Stomach (tissue), 9 donors: ENCODE measurements around the gene GLOD5. TPM values are rescaled to one million over a fixed set of nuclear protein-coding genes. Genes with fewer than 3 reads are reported as not detected.

Experiments
- DNase-seq, 2 donors: peaks; one replicate each; pipeline versions ENCODE4 v3.0.0 to v3.0.0-alpha.2; 2013 to 2019
- H3K27ac ChIP-seq, 5 donors: fragments of 200-600 bp in 4 of 5; sonication (generic) in 4 of 5; one replicate each; pipeline ENCODE4 v1.5.1; 2013 to 2019; ENCODE audit warnings: mild to moderate bottlenecking in 1 of 5, moderate library complexity in 1 of 5
- H3K27me3 ChIP-seq, 3 donors: fragments of 200-600 bp; sonication (generic); one replicate each; pipeline ENCODE4 v1.5.1; 2017 to 2019; ENCODE audit warnings: mixed run types in 1 of 3
- H3K36me3 ChIP-seq, 4 donors: fragments of 200-600 bp; sonication (generic); 1 replicate in 3 of 4; 2 replicates in 1 of 4; pipeline ENCODE4 v1.5.1; 2016 to 2019
- H3K4me1 ChIP-seq, 4 donors: fragments of 200-600 bp; sonication (generic); one replicate each; pipeline ENCODE4 v1.5.1; 2016 to 2019
- H3K4me3 ChIP-seq, 4 donors: fragments of 200-600 bp; sonication (generic) in 3 of 4; one replicate each; pipeline ENCODE4 v1.5.1; 2016 to 2019; ENCODE audit warnings: mild to moderate bottlenecking in 1 of 4
- H3K9me3 ChIP-seq, 4 donors: fragments of 200-600 bp; sonication (generic); one replicate each; pipeline ENCODE4 v1.5.1; 2016 to 2019
- CTCF ChIP-seq, 7 experiments: fragments of 450-650 bp in 4 of 7; fragments of 200-600 bp in 3 of 7; sonication (generic) in 3 of 7; IDR thresholded peaks; one replicate each; pipeline ENCODE4 v1.5.1; 2016 to 2019; ENCODE audit warnings: antibody characterized with exemption in 7 of 7, control low read depth in 2 of 7, mild to moderate bottlenecking in 1 of 7
- EP300 ChIP-seq: sonication (generic); formaldehyde crosslinking; IDR thresholded peaks from one replicate; pipeline ENCODE4 v1.6.1; 2017; ENCODE audit warnings: antibody characterized with exemption
- POLR2A ChIP-seq, 4 donors: fragments of 450-650 bp; IDR thresholded peaks; one replicate each; pipeline ENCODE4 v1.6.1; 2016; ENCODE audit warnings: antibody characterized with exemption in 4 of 4, control low read depth in 2 of 4, mild to moderate bottlenecking in 1 of 4, moderate library complexity in 1 of 4
- POLR2AphosphoS5 ChIP-seq, 3 donors: sonication (generic); formaldehyde crosslinking; IDR thresholded peaks; one replicate each; pipeline ENCODE4 v1.6.1; 2016; ENCODE audit warnings: antibody characterized with exemption in 3 of 3
- WGBS, 5 donors: extraction: QIAGEN DNeasy Blood & Tissue Kit in 3 of 5; methylation state at CpG; one replicate each; pipeline versions ENCODE4 v1.1.5 to v1.1.7; 2013 to 2018; 5-methylcytosine and 5-hydroxymethylcytosine counted together
- intact Hi-C: fragments of 100-400 bp; cut with DNase I; formaldehyde crosslinking; loops from one replicate; pipeline ENCODE4 v1.15.1; 2023; ENCODE audit warnings: low total_unique reads
- polyA plus RNA-seq, 3 donors: library from polyadenylated mRNA; stranded (reverse); fragments of 200-250 nt; gene quantifications; one replicate each; pipeline ENCODE4 v1.2.3, GENCODE V29; 2013
- total RNA-seq, 5 donors: library from RNA; depleted of rRNA; stranded (reverse); fragments of >200 nt; gene quantifications; one replicate each; pipeline versions ENCODE4 v1.1.0 to v1.2.3, GENCODE V29; 2014 to 2016
- donor health status: healthy with polysubstance abuse.
- donor health status: Bipolar disorder and iron deficiency.
- donor health status: healthy.

Gene GLOD5
- total and polyA plus RNA-seq, 8 donors, result 1.7 to 2.1 (median 1.7) TPM; not detected in 5

GRCh38 chrX:48776818-48777439 is 15.4 kb downstream of the GLOD5 start:
- Histone ChIP-seq H3K4me1 (no peaks in the 10 kb centered on the region), H3K36me3 (no peaks in the 10 kb centered on the region), H3K27me3 (peaks cover 0 to 8% (median 0%) of the 10 kb centered on the region in 3 donors), H3K27ac (no peak overlapping the region), H3K9me3 (no peaks in the 10 kb centered on the region), H3K4me3 (no peak overlapping the region)
- DNase-seq, result no peak
- TF ChIP-seq EP300 (no peak), POLR2AphosphoS5 (IDR thresholded peaks at IDR 0.05) (no peak), POLR2A (IDR thresholded peaks at IDR 0.05) (no peak), CTCF (IDR thresholded peaks at IDR 0.05) (no peak)
- 72 to 83% (median 75%) methylated on average over 13 of the region's 13 CpGs for WGBS, 5 donors
- intact Hi-C loops, result no loop called here

- Histone ChIP-seq H3K4me3 (no peak overlapping the region), H3K4me1 (no peaks in the 10 kb centered on the region), H3K27me3 (peaks cover 0 to 8% (median 0%) of the 10 kb centered on the region in 3 donors), H3K36me3 (no peaks in the 10 kb centered on the region), H3K27ac (no peak overlapping the region), H3K9me3 (peaks cover 0 to 3% (median 0%) of the 10 kb centered on the region in 4 donors)
- TF ChIP-seq POLR2A (IDR thresholded peaks at IDR 0.05), result no peak
- TF ChIP-seq CTCF (IDR thresholded peaks at IDR 0.05), result no peak
- no peak for TF ChIP-seq POLR2AphosphoS5 (IDR thresholded peaks at IDR 0.05)
- TF ChIP-seq EP300, result no peak
- WGBS, 5 donors, result 68 to 89% (median 80%) methylated on average over 7 of the region's 7 CpGs
- DNase-seq, result no peak
- intact Hi-C loops, result no loop called here
Measured at GRCh38 chrX:48779399-48779798, 17.9 kb downstream of the GLOD5 start.

GRCh38 chrX:48781705-48782104 is 20.2 kb downstream of the GLOD5 start:
- H3K4me1 ChIP-seq, result no peaks in the 10 kb centered on the region
- 83 to 98% (median 91%) methylated on average over 6 of the region's 6 CpGs for WGBS, 5 donors
- no peak overlapping the region for H3K4me3 ChIP-seq
- TF ChIP-seq CTCF (IDR thresholded peaks at IDR 0.05) (no peak), EP300 (no peak), POLR2A (IDR thresholded peaks at IDR 0.05) (no peak), POLR2AphosphoS5 (IDR thresholded peaks at IDR 0.05) (no peak)
- no peak overlapping the region for H3K27ac ChIP-seq
- no peaks in the 10 kb centered on the region for H3K36me3 ChIP-seq
- H3K9me3 ChIP-seq, result peaks cover 0 to 3% (median 0%) of the 10 kb centered on the region in 4 donors
- peaks cover 0 to 10% (median 8%) of the 10 kb centered on the region in 3 donors for H3K27me3 ChIP-seq
- no peak for DNase-seq
- intact Hi-C loops, result no loop called here

- H3K27me3 ChIP-seq, result peaks cover 0 to 15% (median 9%) of the 10 kb centered on the region in 3 donors
- H3K9me3 ChIP-seq, result peaks cover 0 to 3% (median 0%) of the 10 kb centered on the region in 4 donors
- intact Hi-C loops, result no loop called here
- no peak overlapping the region for H3K27ac ChIP-seq
- TF ChIP-seq EP300, result no peak
- no peak for TF ChIP-seq POLR2A (IDR thresholded peaks at IDR 0.05)
- no peak for TF ChIP-seq CTCF (IDR thresholded peaks at IDR 0.05)
- no peak for TF ChIP-seq POLR2AphosphoS5 (IDR thresholded peaks at IDR 0.05)
- H3K36me3 ChIP-seq, result no peaks in the 10 kb centered on the region
- H3K4me3 ChIP-seq, result no peak overlapping the region
- no peaks in the 10 kb centered on the region for H3K4me1 ChIP-seq
- DNase-seq, result no peak
- WGBS, 5 donors, result 61 to 93% (median 75%) methylated on average over 2 of the region's 2 CpGs
Measured at GRCh38 chrX:48782216-48782615, 20.7 kb downstream of the GLOD5 start.
